Hippocampal formation (tissue), 2 donors: ENCODE data around the gene SMOC2.

Experiments used
- DNase-seq, 2 donors: peaks; one replicate each; lab custom pipeline; 2025; lab: John Stamatoyannopoulos, UW

SMOC2 gene

DNA sequence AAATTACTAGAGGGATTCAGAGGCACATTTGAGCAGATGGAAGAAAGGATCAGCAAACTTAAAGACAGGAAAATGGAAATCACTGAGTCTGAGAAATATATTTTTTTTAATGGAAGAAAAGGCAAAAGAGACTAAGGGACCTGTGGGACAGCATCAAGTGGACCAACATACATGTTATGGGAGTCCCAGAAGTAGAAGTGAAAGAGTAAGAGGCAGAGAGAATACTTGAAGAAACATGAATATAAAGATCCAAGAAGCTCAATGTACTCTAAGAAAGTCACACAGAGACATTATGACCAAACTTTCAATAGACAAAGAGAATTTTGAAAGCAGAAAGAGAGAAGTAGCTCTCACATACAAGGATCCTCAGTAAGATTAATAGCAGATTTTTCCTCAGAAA, 39.5 kb downstream of the SMOC2 start:
- DNase-seq, result no peak

DNA sequence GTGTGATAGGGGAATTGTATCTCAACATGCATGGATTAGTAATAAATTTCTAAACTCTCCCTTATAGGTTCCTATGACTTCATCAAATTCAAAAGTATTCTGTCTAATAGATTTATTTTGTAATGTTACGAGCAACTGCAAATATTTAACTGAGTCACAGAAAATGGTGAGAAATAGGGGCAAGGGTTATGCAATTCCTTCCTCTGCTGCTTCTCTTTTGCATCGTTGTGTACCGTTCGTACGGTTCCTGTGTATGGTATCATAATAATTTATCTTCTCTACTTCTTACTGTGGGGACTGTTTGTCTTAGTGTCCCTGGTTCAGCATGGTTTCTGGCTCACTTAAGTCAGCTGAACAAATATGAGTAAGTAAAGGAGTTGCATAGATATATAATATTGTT, 44.8 kb downstream of the SMOC2 start:
- no peak for DNase-seq

DNA sequence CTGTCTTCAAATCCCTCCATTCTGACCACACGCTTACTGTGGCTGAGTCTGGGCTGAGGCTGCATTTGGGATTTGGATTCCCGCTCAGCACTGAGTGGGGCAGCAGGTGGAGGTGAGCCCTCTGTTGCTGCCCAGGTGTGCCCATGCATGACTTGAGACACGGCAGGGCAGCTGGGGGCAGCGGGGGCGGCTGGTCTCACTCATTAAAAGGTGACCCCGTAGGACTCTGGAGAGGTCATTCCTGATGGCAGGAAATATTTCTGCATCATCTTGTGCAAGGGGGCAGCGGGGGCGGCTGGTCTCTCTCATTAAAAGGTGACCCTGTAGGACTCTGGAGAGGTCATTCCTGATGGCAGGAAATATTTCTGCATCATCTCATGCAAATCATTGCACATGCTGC, 49.8 kb downstream of the SMOC2 start:
- DNase-seq, result no peak

DNA sequence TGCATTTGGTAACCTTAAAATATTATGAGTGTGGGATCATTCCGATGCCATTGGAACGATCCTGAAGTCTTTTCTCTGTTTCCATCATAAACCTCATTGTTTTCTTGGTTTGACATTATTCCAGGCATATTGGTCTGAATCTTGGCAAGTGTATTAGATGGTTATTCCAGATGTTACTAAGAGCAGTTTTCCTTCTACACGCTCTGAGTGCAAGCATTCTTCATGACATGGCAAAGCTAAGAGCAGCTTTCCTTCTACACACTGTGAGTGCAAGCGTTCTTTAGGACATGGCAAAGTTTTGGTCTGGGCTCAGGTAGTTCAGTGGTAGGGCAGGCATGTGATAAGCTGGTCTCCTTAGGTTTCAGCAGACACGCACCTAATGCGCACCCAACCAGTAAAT, 53.0 kb downstream of the SMOC2 start:
- DNase-seq, result no peak

DNA sequence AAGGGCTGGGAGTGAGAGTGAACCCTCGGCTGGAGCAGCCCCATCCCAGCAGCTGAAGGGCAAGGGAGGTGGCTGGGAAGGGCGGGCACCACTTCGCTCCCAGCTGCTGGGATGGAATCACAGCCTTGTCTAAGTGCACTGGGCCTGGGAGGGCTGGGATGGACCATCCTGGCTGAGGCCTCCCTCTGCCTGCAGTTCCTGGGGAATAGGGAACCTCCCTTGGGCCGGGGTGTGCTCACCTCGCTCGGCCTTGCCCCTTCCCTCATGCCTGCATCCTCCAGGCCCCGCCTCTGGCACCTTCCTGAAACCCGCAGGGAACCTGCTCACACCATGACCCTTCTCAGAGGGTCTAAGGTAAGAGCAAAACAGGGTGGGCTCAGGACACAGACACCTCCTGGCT, 53.7 kb downstream of the SMOC2 start:
- no peak for DNase-seq

DNA sequence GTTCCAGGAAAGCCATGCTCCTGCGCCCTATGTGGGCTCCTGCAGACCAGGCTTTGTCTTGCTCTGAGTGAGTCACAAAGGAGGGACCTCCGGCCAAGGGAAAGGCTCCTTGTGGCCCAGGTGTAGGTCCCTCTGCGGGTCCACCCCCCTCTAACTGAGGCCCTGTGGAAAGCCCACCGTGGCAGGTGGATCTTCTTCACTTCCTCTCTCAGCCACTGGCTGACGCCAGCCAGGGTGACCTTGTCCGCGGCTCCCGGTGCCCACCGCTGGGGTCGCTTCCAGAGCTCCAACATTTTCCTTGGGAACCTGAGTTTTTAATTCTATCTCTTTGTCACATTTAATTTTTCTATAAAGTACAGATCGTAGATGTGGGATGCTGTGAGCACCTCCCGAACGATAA, 54.1 kb downstream of the SMOC2 start:
- no peak for DNase-seq

DNA sequence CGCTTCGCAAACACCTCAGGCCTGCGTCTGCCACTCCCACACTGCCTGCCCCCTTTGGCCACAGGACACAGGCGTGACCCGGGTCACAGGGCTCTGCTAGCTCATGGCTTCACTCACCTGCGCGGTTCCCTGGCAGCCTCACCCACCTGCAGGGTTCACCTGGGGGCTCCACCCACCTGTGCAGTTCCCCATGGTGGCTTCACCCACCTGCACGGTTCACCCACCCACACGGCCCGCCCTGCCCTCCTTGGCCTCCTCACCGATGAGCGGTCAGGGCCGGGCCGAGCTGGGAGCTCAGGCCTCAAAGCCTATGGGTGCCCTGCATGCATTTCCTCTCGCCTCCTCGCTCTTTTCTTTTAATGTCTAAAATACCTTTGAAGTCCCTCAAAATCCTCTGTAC, 54.7 kb downstream of the SMOC2 start:
- no peak for DNase-seq

DNA sequence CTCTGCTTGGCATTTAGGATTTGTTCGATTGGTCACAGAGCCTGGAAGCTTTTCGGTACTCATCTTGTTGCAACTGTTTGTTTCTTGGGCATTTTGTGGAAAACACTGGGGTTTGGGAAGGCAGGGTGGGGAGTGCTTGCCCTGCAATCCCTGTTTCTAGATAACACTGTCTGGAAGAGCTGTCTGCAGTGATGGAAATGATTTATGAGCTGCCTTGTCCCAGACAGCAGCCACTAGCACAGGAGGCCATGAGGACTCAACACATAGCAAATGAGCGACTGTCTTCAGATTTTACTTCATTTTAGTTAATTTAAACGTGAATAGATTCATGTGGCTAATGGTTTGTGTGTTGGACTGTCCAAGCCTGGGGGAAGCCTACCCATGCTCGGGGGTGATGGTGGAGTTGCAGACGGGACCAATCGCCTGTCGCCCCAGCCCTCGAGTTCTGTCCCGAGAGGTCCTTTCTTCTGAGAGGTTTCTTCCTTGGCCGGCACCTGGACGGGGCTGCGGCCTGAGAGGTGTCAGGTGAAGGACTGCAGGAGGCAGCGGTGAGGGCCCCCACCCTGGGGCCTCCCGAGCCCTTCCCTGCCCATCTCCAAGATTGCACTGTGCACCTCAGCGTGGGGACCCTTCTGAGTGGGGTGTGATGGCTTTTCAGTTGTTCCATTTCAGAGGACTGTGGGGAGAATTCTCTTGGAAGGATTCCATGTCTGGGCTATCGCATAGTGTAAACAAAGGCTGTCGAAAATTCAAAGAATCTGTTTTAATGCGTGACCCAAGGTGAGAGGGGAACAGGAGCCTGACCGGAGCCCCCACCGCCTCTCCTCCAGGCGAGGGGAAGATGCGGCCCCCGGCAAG, 55.4 kb downstream of the SMOC2 start:
- no peak for DNase-seq

DNA sequence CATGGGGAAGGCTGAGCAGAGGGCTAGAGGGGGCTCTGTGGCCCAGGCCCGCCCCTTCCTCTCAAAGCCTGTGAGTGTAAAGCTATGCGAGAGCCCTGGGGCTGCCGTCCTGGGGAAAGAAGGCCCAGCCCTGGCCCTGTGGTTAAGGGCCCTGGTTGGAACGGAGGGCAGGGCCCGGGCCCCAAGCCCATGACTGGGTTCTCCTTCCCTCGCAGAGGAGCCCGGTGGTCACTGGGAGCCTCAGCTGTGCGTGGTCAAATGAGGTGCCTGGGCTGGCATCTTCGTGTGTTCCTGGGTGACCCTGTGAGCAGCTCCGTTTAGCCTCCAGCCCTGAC, 56.0 kb downstream of the SMOC2 start:
- peak in 1 of 2 donors; percentile 5 for DNase-seq

DNA sequence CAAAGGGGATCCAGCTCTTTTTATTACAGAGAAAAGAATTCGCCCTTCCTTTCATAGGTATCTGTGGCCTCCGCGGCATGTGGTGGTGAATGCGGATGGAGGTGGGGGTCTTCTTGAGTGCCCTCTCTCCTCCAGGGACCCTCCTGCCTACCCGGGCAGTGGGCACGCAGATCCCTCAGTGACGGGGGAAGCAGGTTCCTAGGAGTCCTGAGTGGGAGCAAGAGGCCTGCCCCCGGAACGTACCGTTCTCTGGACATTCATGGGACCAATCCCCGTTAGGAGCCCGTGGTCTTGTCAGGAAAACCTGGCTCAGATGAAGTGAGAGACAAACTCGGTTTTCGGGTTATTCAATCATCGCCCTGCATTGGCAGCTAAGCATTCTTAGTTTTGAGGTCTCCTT, 56.4 kb downstream of the SMOC2 start:
- no peak for DNase-seq

DNA sequence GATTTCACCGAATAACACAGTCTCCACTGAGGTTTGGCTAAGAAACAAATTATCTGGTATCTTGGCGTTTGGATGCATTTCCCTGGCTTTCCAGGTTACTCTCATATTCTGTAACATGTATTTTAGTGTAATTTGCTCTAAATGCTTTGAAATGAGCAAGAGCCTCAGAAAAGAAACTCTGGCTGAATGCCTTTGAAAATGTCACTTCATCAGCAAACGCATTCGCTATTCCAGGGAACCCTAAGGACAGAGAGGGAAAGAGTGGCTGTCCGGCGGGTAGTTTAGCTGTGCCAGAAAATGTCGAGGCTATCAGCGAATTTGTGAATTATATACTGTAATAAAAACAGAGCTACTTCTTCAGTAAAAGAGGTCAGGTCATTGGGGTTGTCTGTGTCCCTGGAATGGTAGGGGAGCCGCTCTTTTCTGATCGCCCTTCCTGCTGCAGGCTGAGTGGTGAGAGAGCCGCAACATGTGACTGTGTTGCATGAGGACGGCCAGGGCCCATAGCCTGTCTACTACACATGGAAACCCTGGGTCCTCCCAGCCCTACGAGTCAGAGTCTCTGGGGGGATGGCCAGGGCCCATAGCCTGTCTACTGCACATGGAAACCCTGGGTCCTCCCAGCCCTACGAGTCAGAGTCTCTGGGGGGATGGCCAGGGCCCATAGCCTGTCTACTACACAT, 57.3 kb downstream of the SMOC2 start:
- DNase-seq, result no peak

DNA sequence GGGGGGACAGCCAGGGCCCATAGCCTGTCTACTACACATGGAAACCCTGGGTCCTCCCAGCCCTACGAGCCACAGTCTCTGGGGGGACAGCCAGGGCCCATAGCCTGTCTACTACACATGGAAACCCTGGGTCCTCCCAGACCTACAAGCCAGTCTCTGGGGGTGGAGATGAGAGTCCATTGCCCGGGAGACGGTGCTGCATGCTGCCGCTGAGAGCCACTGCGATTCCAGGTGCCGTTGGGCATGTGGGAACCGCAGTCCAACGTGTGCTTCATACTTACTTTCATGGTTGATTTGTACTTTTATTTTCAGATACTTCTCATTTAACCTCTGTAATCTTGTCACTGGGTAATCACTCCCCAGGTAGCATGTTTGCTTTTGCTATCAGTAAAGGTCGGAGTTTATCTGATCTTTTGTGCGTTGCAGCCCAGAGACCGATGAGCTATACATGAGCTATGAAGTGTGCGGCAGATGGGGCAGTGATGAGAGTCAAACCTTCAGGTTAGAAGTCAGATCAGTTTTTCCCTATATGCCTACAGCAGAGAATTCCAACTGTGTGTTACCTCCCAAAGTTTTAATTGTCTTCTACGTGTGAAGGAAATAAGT, 58.2 kb downstream of the SMOC2 start:
- DNase-seq, result no peak

DNA sequence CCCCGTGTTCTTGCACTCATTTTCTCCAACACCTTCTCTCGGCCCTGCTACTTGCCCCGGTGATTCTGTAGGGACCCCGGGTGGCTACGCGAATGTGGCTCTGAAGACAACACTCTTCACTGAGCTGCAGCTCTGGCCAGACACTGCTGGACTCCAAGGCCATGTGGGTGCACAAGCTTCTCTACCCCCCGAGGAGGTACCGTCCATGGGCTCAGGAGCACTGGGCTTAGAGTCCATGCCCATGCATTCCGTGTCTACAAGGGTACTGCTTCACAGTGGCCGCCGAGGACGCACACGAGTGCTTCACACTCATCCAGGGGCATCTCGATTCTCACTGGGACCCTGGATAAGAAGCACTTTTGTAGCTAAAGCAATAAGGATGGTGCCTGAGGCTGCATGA, 59.5 kb downstream of the SMOC2 start:
- DNase-seq, result no peak

DNA sequence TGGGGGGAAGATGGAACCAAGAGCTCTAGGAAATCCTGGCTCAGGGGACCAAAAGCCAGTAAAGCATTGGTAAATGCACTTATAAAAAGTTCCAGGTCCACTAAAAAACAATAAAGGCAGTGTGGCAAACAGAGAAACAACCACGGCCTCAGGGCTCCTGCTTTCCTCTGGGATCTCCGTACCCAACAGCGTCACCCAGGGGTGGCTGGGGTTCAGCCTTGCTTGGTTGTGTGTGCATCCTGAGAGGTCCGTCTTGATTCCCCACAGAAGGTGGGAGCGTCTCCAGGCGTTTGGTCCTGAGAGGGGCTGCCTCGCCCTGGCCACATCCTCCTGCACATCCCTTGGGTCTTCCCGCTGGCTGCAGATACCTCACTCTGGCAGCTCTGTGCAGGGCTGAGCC, 60.6 kb downstream of the SMOC2 start:
- DNase-seq, result no peak

DNA sequence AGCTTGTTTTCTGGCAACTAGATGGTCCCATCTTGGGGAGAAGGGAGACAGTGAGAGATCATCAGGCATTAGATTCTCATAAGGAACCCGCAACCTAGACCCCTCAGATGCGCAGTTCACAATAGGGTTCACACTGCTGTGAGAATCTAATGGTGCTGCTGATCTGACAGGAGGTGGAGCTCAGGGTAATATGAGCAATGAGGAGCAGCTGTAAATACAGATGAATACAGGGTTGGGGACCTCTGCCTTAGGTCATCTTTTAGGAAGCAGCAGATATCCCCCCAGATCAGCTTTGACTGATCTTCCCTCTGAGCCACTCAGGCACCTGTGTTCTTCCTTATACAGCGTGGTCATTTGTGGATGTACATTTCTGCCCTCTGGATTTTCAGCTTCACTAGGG, 63.4 kb downstream of the SMOC2 start:
- DNase-seq, result no peak

DNA sequence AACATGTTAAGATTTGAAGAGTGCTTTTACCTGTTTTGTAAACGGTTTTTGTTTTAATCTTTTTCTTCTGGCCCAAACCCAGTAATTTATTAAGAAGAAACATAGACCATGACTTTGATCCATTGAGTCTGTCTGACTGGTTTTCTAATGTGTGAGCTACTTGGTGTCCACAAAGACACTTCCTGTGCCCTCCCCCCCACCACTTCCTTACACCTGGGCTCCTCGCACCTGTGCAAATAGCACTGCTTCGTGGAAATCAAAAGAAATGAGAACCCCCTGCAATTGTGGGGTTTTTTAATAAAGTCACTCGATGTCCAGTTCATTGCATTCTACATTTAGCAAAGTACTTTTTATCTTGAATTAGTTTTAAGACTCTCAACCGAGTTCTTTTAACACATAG, 65.5 kb downstream of the SMOC2 start:
- no peak for DNase-seq

DNA sequence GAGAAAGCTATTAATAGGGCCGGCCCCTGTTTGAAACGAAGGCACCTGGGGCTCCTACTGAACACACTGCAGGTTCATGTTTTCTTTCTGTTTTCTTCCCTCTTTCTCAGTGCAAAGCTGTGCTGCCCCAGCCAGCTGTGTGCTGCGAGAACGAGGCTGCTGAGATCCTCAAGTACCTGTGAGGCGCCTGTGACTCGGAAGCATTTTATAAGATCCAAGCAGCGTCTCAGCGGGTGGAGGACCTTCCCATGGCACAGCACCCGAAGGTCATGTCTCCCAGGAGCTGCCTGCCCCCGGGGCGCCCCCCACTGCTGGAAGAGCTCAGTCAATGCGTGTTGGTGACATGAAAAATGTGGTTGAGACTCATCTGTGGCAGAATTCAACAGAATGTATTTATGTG, 66.3 kb downstream of the SMOC2 start:
- DNase-seq, result no peak

DNA sequence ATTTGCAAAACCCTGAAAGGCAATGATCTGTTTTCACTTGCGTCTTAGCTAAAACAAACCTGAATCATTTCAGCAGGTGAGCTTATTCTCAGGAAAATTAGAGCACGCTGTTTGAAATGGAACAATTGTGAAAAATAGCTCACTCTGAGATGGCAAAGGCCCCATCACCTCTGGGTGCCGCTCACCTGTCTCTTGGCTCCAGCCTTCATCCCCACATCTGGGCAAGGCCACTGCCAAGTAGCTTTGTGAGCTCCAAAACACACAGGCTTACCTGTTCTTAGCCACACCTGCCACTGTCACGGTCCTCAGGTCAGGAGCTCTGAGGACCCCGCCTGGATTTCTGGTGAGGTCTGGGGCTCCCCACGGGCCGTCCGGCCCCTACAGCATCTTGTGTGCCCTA, 66.7 kb downstream of the SMOC2 start:
- no peak for DNase-seq

DNA sequence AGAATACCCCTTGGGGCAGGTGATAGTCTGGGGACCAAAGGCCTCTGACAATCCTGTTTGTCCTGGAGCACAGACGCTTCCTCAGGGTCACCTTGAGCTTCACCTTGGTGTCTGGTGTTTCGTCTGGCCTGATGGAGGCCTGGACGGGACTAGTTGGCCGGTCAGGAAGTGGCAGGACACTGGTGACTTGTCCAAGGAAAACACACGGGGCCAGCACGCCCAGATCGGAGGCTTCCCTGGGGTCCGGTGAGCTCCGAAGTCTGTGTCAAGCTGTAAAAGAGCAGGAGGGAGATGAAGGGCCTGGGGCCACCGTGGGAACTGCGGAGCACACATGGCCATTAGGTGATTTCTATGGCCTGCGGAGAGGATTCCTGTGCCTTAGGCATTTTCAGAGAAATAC, 67.9 kb downstream of the SMOC2 start:
- DNase-seq, result no peak

DNA sequence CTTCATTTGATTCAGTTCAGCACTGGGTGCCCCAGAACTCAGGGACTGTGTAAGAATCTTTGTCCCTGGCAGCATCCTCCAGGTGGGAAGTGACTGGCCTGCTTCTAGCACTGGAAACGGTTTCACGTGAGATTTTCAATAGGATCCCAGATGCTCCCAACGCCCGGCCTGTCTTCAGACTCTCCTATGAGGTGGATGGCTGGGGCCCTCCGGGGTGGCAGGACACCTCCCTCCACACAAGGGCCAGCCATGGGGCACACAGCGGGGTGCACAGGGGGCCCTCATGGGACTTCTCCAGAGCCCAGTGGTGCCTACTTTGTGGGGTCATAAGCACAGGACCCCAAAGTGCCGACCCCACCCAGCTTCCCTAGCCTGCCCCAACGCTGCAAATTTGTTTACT, 72.8 kb downstream of the SMOC2 start:
- no peak for DNase-seq

DNA sequence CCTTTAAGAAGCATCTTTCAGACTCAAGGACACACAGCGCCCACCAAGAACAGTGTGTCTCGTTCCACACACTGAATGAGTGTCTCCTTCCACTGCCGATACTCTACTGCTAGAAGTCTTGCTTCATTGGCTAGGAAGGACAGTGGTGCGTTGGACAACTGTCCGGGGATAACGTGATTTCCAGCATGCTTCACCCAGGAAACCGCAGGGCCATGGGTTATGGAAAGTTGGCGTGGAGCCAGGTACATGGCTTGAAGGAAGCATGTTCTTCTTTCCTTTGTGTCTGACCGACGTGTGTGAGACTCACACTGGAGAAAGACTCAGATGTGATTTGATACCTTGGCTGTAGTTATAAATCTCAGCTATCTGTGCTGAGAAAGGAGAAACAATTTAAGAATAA, 73.2 kb downstream of the SMOC2 start:
- no peak for DNase-seq

DNA sequence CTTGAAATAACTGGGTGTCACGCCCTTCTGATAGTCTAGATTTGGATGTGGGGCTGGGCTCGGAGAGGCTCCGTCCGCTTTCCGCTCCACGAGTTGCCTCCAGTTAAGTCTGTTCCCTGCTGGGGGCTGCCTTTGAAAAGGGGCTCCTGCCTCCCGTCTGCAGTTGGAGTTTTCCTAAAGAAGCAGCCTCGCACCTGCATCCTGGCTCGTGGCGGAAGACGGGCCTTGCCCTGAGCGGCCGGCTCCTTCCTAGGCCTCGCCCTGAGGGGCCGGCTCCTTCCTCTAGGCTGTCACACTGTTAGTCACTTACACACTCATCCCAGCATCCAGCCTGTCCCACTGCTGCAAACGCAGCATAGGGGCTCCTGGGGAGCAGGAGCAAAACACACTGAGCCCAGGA, 74.4 kb downstream of the SMOC2 start:
- DNase-seq, result no peak

DNA sequence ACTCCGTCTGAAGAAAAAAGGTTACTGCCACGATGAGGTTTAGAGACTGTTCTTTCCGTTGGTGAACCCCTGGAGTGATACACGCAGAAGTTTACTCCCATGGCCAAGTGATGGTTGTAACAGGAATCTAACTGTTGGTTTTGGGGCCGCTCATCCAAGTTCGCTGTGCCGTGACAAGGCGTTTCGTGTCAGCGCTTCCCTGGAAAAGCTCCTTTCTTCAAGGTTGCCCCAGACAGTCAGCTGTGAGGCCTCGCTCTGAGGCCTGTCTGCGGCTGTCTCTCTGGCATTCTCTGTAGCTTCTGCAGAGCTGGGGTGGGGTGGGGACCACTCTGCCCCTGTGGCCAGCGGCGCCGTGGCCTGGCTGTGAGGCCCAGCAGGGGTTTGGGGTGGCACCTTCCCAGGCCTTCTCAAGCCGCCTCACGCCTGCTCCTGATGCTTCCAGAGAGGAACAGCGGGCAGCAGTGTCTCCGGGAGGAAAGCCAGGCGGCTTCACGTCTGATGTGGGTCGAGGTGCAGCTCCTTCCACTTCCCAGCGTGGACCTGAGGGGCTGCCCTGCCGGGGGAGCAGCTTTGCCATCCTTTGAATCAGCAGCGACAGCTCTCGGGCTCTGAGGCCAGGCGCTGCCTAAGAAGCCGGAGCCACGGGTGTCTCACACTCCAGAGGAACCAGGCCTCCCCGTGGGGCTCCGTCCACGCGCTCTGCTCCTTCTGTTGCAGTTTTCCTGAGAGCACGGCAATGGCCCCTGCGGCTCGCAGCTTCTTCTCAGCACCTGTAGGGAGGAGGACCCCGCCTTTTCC, 76.2 kb downstream of the SMOC2 start:
- no peak for DNase-seq
